GM23248 (cell line): ENCODE results near the gene KCTD6.

ENCODE experiments used
- EZH2 ChIP-seq: fragments of 200-600 bp; sonication (generic); IDR thresholded peaks from 2 replicates; pipeline ENCODE4 v1.6.1; 2018; ENCODE audit warnings: antibody characterized with exemption, mild to moderate bottlenecking; ENCODE audit not compliant: insufficient read depth, poor library complexity, severe bottlenecking
- EZH2phosphoT487 ChIP-seq: fragments of 200-600 bp; sonication (generic); IDR thresholded peaks from 2 replicates; pipeline ENCODE4 v1.6.1; 2018; ENCODE audit warnings: antibody characterized with exemption, moderate library complexity, mild to moderate bottlenecking, low read depth; ENCODE audit not compliant: insufficient read depth

DNA sequence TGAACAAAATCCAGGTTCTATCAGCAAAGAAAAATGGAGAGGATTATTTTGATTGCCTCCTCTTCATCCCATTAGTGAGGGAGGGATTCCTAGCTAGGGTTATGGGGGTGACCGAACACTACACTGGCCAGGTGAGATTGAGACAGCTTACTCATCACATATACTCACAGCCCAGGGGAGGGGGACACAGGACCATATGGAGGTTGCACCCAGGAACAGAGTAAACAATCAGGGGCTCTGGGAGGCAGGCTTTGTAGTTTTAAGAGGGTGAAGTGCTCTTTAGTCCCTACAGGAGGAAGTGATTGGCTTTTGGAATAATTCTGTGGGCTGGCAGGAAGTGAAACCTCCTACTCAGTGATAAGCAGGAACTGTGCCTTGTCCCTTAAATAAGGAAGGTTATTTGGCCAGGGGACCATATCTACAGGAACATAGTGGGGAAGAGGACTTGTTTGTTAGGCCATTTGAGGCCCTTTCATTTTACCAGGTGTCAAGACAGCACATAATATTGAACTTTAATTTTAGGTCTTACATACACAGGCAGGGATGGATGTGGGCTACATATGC is 17.5 kb upstream of the KCTD6 start:
- no peak for TF ChIP-seq EZH2
- no peak for TF ChIP-seq EZH2phosphoT487
